ENCODE data around the gene SLU7. TPM values are rescaled to one million over a fixed set of nuclear protein-coding genes. Genes with fewer than 3 reads are reported as not detected.

SLU7 gene
- total RNA-seq, 2 experiments from 2014 or later: 65.5 to 72.7 TPM

DNA sequence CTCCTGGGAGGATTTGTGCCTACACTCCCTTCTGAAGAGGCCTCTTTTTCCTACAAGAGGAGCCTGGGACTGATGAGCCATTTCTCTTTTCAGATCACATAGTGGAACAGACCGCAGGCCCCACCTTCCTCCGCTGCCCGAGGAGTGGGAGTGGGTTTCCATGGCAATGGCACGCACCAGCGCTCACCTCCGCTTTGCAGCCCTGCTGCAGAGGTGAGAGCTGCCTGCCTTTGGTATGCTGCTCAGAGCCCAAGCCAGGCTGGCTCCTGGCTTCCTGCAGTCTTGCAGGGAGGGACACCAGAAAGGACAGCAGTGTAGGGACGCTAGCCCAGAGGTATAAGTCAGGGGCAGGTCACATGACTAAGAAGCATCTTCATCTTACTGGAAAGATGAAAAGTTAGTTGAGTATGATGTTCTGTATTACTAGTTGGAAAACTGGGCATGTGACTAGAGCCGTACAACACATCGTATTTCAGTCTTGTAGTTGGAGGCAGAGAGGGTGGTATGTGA is 15.2 kb upstream of the SLU7 start:
- H3K27ac Mint-ChIP-seq: no peak overlapping the region
- no peak for DNase-seq
- H3K36me3 Mint-ChIP-seq (ENCODE audit: low read depth): peaks cover 11% of the 10 kb centered on the region
- H3K4me1 Mint-ChIP-seq: peaks cover 19% of the 10 kb centered on the region
- CTCF ChIA-PET: interaction anchor here (1.5 kb wide), 1 partner anchor 73 kb away, joined by 3 read pairs; no protein-coding TSS in a partner anchor
- POLR2A ChIA-PET: interaction anchor here (1.3 to 1.9 kb wide), 2 partner anchors 9 to 12 kb away, joined by 3 to 7 read pairs; no protein-coding TSS in a partner anchor
- peaks cover 10% of the 10 kb centered on the region for H3K27me3 Mint-ChIP-seq
- no peak overlapping the region for H3K4me3 Mint-ChIP-seq
- H3K9me3 Mint-ChIP-seq: no peaks in the 10 kb centered on the region

DNA sequence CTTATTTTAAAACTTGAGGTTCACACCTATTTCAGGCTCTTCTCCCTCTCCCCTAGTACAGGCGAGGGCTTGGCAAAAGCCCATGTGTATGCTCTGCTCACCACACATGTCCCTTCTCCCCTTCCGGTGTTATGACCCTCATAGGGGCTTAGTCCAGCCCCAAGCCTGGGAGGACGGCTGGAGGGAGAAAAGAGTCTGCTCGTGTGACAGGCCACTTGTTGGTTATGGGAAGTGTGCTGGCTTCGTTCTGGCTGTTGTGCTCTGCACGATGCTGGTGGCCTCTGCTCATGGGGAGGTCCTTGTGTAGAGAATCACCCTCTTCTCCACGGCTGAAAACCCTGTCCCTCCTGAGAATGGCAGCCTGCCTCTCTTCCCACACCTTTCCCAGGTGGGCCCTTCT is 13.9 kb upstream of the SLU7 start:
- H3K27me3 Mint-ChIP-seq: peaks cover 10% of the 10 kb centered on the region
- no peak for DNase-seq
- peaks cover 24% of the 10 kb centered on the region for H3K36me3 Mint-ChIP-seq (ENCODE audit: low read depth)
- H3K27ac Mint-ChIP-seq: no peak overlapping the region
- H3K4me3 Mint-ChIP-seq: no peak overlapping the region
- H3K4me1 Mint-ChIP-seq: peaks cover 10% of the 10 kb centered on the region
- ChIA-PET CTCF (no interaction called here), POLR2A (interaction anchor here (1.9 kb wide), 1 partner anchor 10 kb away, joined by 7 read pairs; no protein-coding TSS in a partner anchor)
- H3K9me3 Mint-ChIP-seq: no peaks in the 10 kb centered on the region

GRCh38 chr5:160432196-160432595 is 13.3 kb upstream of the SLU7 start:
- POLR2A ChIA-PET: no interaction called here
- peaks cover 10% of the 10 kb centered on the region for H3K27me3 Mint-ChIP-seq
- H3K9me3 Mint-ChIP-seq: no peaks in the 10 kb centered on the region
- peaks cover 14% of the 10 kb centered on the region for H3K4me1 Mint-ChIP-seq
- no peak overlapping the region for H3K4me3 Mint-ChIP-seq
- peaks cover 30% of the 10 kb centered on the region for H3K36me3 Mint-ChIP-seq (ENCODE audit: low read depth)
- CTCF ChIA-PET: no interaction called here
- no peak for DNase-seq
- H3K27ac Mint-ChIP-seq: no peak overlapping the region

GRCh38 chr5:160427607-160428006 is 8.7 kb upstream of the SLU7 start:
- Mint-ChIP-seq H3K9me3 (no peaks in the 10 kb centered on the region), H3K27me3 (no peaks in the 10 kb centered on the region), H3K4me3 (no peak overlapping the region), H3K4me1 (peaks cover 36% of the 10 kb centered on the region), H3K36me3 (ENCODE audit: low read depth) (peaks cover 62% of the 10 kb centered on the region), H3K27ac (no peak overlapping the region)
- ChIA-PET CTCF (interaction anchor here (13.2 kb wide), 1 partner anchor 12 kb away, joined by 161 read pairs; no protein-coding TSS in a partner anchor), POLR2A (interaction anchor here (1.4 kb wide), 1 partner anchor 9 kb away, joined by 6 read pairs; the partner anchor contains the start of gene SLU7)
- DNase-seq: no peak

GRCh38 chr5:160423099-160423498 is 4.2 kb upstream of the SLU7 start:
- ChIA-PET CTCF (interaction anchor here (13.2 kb wide), 1 partner anchor 16 kb away, joined by 161 read pairs; no protein-coding TSS in a partner anchor), POLR2A (interaction anchor here (0.8 to 5.0 kb wide), 12 partner anchors 11 to 304 kb away, joined by 3 to 104 read pairs (median 8); partner anchors contain the start of genes FAM200C and PWWP2A)
- Mint-ChIP-seq H3K27me3 (no peaks in the 10 kb centered on the region), H3K9me3 (no peaks in the 10 kb centered on the region), H3K36me3 (ENCODE audit: low read depth) (peaks cover 50% of the 10 kb centered on the region), H3K4me3 (peak overlapping the region; percentile 91), H3K4me1 (peaks cover 62% of the 10 kb centered on the region), H3K27ac (peak overlapping the region; percentile 82)
- DNase-seq: no peak

GRCh38 chr5:160421625-160422258 is 2.9 kb upstream of the SLU7 start, which contains the start of gene PTTG1:
Gene PTTG1, plus strand, starts transcription at chr5:160421855. Its CDS starts 458 bp downstream, at chr5:160422313.
- peak within 1 kb of the TSS; percentile 91 for H3K4me3 Mint-ChIP-seq
- peaks cover 45% of the 10 kb centered on the region for H3K36me3 Mint-ChIP-seq (ENCODE audit: low read depth)

GRCh38 chr5:160420331-160420610 is 1.4 kb upstream of the SLU7 start:
- Mint-ChIP-seq H3K4me3 (peak overlapping the region; percentile 90), H3K27ac (peak overlapping the region; percentile 91), H3K27me3 (no peaks in the 10 kb centered on the region), H3K4me1 (peaks cover 73% of the 10 kb centered on the region), H3K9me3 (no peaks in the 10 kb centered on the region), H3K36me3 (ENCODE audit: low read depth) (peaks cover 45% of the 10 kb centered on the region)
- POLR2A ChIA-PET: interaction anchor here (0.7 to 3.5 kb wide), 5 partner anchors 19 to 1008 kb away, joined by 3 to 31 read pairs (median 11); no protein-coding TSS in a partner anchor
- DNase-seq: no peak
- CTCF ChIA-PET: interaction anchor here (0.7 to 13.2 kb wide), 3 partner anchors 8 to 43 kb away, joined by 3 to 161 read pairs (median 5); no protein-coding TSS in a partner anchor

More at GRCh38 chr5:160421625-160422258, 2.9 kb upstream of the SLU7 start, which contains the start of gene PTTG1:
- peak within 1 kb of the TSS; percentile 82 for H3K27ac Mint-ChIP-seq
- peak; percentile 93 for DNase-seq
- no peaks in the 10 kb centered on the region for H3K9me3 Mint-ChIP-seq
- peaks cover 67% of the 10 kb centered on the region for H3K4me1 Mint-ChIP-seq
- POLR2A ChIA-PET: interaction anchor here (1.0 to 5.0 kb wide), 14 partner anchors 12 to 303 kb away, joined by 3 to 104 read pairs (median 8); partner anchors contain the start of genes FAM200C and PWWP2A
- CTCF ChIA-PET: interaction anchor here (0.8 to 13.2 kb wide), 3 partner anchors 17 to 86 kb away, joined by 3 to 161 read pairs (median 5); no protein-coding TSS in a partner anchor
- no peaks in the 10 kb centered on the region for H3K27me3 Mint-ChIP-seq

- Mint-ChIP-seq H3K36me3 (ENCODE audit: low read depth) (peaks cover 45% of the 10 kb centered on the region), H3K27ac (peak overlapping the region; percentile 91), H3K4me1 (peaks cover 68% of the 10 kb centered on the region), H3K27me3 (no peaks in the 10 kb centered on the region), H3K9me3 (no peaks in the 10 kb centered on the region), H3K4me3 (peak overlapping the region; percentile 90)
- ChIA-PET POLR2A (interaction anchor here (0.7 to 3.5 kb wide), 18 partner anchors 8 to 1008 kb away, joined by 3 to 31 read pairs (median 5); partner anchors contain the start of genes C1QTNF2 and FAM200C), CTCF (interaction anchor here (0.7 to 13.2 kb wide), 6 partner anchors 8 to 47 kb away, joined by 3 to 161 read pairs (median 4); partner anchors contain the start of gene FAM200C)
- DNase-seq: no peak
These were observed 813 bp upstream of the SLU7 start for GRCh38 chr5:160419458-160420330.

- Mint-ChIP-seq H3K36me3 (ENCODE audit: low read depth) (peaks cover 17% of the 10 kb centered on the region), H3K27me3 (no peaks in the 10 kb centered on the region)
- POLR2A ChIA-PET: interaction anchor here (1.0 to 3.0 kb wide), 3 partner anchors 19 to 24 kb away, joined by 3 to 13 read pairs (median 9); partner anchors contain the start of genes PTTG1 and SLU7
These were observed 19.2 kb downstream of the SLU7 start, which contains the start of gene FAM200C for GRCh38 chr5:160399402-160400353. Gene FAM200C, minus strand, starts transcription at chr5:160400054. Its CDS starts 4,564 bp downstream, at chr5:160395490.

DNA sequence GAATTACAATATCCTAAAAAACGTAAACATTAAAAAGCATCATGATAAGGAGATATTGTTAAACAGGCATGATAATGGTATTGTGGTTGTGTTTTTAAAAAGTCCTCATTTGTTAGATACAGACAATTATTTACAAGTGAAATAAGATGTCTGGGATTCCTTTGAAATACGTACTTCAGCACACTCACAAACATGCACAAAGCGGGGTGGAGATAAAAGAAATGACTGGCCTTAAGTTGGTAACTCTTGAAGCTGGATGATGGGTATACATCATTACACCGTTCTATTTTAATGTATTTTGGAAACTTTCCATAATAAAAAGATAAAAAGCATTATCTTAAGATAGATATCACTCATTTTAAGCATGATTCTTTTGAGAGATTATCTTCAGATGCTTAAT is 20.1 kb downstream of the SLU7 start:
- Mint-ChIP-seq H3K27me3 (no peaks in the 10 kb centered on the region), H3K36me3 (ENCODE audit: low read depth) (peaks cover 8% of the 10 kb centered on the region), H3K27ac (no peak overlapping the region), H3K9me3 (no peaks in the 10 kb centered on the region), H3K4me1 (peaks cover 17% of the 10 kb centered on the region), H3K4me3 (peak overlapping the region; percentile 75)
- no peak for DNase-seq
- ChIA-PET CTCF (interaction anchor here (0.7 to 1.5 kb wide), 3 partner anchors 10 to 410 kb away, joined by 3 to 6 read pairs (median 5); partner anchors contain the start of gene SLU7), POLR2A (interaction anchor here (2.4 to 3.0 kb wide), 2 partner anchors 20 to 23 kb away, joined by 9 to 13 read pairs; partner anchors contain the start of genes PTTG1 and SLU7)

More at GRCh38 chr5:160399402-160400353, 19.2 kb downstream of the SLU7 start, which contains the start of gene FAM200C:
- H3K4me3 Mint-ChIP-seq: peak within 1 kb of the TSS; percentile 75
- no peaks in the 10 kb centered on the region for H3K9me3 Mint-ChIP-seq
- peak within 1 kb of the TSS; percentile 38 for H3K27ac Mint-ChIP-seq
- peak; percentile 75 for DNase-seq
- H3K4me1 Mint-ChIP-seq: peaks cover 17% of the 10 kb centered on the region
- CTCF ChIA-PET: interaction anchor here (0.7 to 2.0 kb wide), 5 partner anchors 8 to 410 kb away, joined by 3 to 12 read pairs (median 5); partner anchors contain the start of gene SLU7

DNA sequence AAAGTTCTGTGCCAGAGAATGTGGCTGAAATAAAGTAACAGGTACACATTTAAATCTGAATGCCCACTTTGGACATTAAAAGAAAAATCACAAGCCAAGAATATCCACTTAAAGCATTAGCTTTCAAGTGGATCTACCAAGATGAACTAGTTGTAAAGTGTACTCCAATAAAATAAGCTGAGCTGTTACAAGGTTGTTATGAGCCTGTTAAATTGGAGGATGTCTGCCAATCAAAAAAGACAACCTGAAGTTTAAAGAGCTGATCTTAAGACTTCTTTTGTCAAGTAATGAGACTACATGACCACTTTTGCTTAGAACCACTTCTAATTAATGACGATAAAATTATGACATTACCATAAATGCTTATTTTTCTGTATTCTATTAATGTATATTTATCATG is 21.4 kb downstream of the SLU7 start:
- Mint-ChIP-seq H3K36me3 (ENCODE audit: low read depth) (no peaks in the 10 kb centered on the region), H3K9me3 (no peaks in the 10 kb centered on the region), H3K27ac (no peak overlapping the region), H3K4me1 (peaks cover 17% of the 10 kb centered on the region), H3K27me3 (no peaks in the 10 kb centered on the region), H3K4me3 (no peak overlapping the region)
- ChIA-PET CTCF (interaction anchor here (0.7 kb wide), 1 partner anchor 199 kb away, joined by 3 read pairs; no protein-coding TSS in a partner anchor), POLR2A (no interaction called here)
- no peak for DNase-seq

All from activated CD4-positive, alpha-beta memory T cell treated with anti-CD3 and anti-CD28 coated beads, Interleukin-2, amount 10 ng/mL, durations not matched to agents 7 days and 5 days (primary cell).